Measurements from ENCODE around the gene WASF3. TPM values are rescaled to one million over a fixed set of nuclear protein-coding genes. Genes with fewer than 3 reads are reported as not detected.

Gene WASF3
- total and polyA plus RNA-seq, 12 donors = 2.7 to 13.6 (median 8.8) TPM

DNA sequence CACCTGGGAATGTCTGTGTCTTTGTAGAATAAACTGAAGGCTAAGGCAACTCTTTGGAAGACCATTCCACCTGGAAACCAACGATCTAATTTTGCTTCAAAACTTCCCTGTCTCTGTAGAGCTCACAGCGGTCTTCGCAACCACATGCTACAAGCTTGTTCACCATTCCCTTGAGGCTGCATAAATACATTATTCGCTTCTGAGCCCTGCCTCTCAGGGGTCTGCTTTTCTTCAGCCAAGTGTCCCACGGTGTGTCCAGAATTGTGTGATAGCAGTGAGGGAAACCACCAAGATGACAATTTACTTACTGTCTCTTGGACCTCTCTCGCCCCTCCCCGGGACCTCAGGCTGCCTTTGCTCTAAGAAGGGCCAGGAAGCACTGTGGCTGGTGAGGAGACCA lies 152.0 kb downstream of the WASF3 start:
- H3K36me3 ChIP-seq = no peaks in the 10 kb centered on the region
- no peak overlapping the region for H3K27ac ChIP-seq
- H3K9me3 ChIP-seq = peaks cover 0 to 11% (median 0%) of the 10 kb centered on the region in 11 donors
- peaks cover 0 to 33% (median 6%) of the 10 kb centered on the region in 7 donors for H3K27me3 ChIP-seq
- TF ChIP-seq, protein P1, sequence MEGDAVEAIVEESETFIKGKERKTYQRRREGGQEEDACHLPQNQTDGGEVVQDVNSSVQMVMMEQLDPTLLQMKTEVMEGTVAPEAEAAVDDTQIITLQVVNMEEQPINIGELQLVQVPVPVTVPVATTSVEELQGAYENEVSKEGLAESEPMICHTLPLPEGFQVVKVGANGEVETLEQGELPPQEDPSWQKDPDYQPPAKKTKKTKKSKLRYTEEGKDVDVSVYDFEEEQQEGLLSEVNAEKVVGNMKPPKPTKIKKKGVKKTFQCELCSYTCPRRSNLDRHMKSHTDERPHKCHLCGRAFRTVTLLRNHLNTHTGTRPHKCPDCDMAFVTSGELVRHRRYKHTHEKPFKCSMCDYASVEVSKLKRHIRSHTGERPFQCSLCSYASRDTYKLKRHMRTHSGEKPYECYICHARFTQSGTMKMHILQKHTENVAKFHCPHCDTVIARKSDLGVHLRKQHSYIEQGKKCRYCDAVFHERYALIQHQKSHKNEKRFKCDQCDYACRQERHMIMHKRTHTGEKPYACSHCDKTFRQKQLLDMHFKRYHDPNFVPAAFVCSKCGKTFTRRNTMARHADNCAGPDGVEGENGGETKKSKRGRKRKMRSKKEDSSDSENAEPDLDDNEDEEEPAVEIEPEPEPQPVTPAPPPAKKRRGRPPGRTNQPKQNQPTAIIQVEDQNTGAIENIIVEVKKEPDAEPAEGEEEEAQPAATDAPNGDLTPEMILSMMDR (IDR thresholded peaks at IDR 0.05) = no peak
- no peaks in the 10 kb centered on the region for H3K4me1 ChIP-seq
- WGBS, 2 donors = 70 to 77% methylated on average over 7 of the region's 7 CpGs
- H3K4me3 ChIP-seq = no peak overlapping the region
- DNase-seq (no peak), ATAC-seq (no peak)
- intact Hi-C loops (cut with DNase I) = loop anchor here in 9 of 10 donors (2.0 to 5.0 kb wide), 5 partner anchors 163 to 223 kb away; no protein-coding TSS in a partner anchor

DNA sequence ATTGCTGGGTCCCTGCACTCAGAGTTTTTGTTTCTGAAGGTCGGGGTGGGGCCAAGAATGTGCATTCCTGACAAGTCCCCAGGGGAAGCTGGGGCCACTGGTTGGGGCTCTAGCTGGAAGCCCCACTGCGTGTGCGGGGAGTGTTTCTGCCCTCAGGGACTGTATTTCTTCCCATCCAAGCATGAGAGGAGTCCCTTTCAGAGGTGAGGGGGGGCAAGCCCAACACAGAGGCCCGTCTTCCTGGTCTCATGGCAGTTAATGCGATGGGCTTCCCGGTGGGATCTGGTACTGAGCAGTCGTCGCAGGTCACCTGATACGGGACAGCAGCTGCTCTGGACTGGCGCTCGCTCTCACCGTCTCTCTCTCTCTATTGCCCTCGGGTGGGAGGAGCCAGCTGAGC lies 152.7 kb downstream of the WASF3 start:
- Histone ChIP-seq H3K27ac (no peak overlapping the region), H3K36me3 (no peaks in the 10 kb centered on the region), H3K27me3 (peaks cover 0 to 33% (median 6%) of the 10 kb centered on the region in 7 donors), H3K4me1 (no peaks in the 10 kb centered on the region), H3K4me3 (no peak overlapping the region), H3K9me3 (peaks cover 0 to 11% (median 0%) of the 10 kb centered on the region in 11 donors)
- intact Hi-C loops (cut with DNase I) = no loop called here
- no peak for ATAC-seq
- 56 to 63% methylated on average over 13 of the region's 13 CpGs for WGBS, 2 donors
- DNase-seq = no peak
- TF ChIP-seq, protein P1 (IDR thresholded peaks at IDR 0.05) = no peak

GRCh38 chr13:26711211-26711610 lies 153.7 kb downstream of the WASF3 start:
- no peak for ATAC-seq
- H3K27ac ChIP-seq = no peak overlapping the region
- peaks cover 0 to 11% (median 0%) of the 10 kb centered on the region in 11 donors for H3K9me3 ChIP-seq
- H3K4me1 ChIP-seq = no peaks in the 10 kb centered on the region
- TF ChIP-seq, protein P1 (IDR thresholded peaks at IDR 0.05) = no peak
- intact Hi-C loops (cut with DNase I) = no loop called here
- H3K4me3 ChIP-seq = no peak overlapping the region
- H3K27me3 ChIP-seq = peaks cover 0 to 30% (median 6%) of the 10 kb centered on the region in 7 donors
- no peak for DNase-seq
- H3K36me3 ChIP-seq = no peaks in the 10 kb centered on the region
- 49 to 50% methylated on average over 4 of the region's 4 CpGs for WGBS, 2 donors

DNA sequence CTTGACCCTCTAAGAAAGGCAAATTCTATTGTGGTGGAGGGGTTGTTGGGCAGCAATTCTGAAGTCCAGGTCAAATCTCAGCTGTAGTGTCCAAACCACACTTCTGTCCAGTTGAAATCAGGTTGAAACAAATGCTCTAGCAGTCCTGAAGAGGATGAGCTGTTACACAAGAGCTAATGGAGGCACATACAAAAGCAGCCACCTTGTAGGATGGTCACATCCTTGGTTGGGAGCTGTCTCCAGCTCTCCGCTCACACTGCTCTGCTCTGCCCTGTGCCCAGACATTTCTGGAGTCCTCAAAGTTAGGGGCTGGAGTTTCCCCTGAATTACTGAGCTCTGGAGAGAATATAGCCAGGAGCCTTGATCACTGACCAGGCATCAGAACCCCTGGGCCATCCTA lies 155.9 kb downstream of the WASF3 start:
- intact Hi-C loops (cut with DNase I) = no loop called here
- H3K9me3 ChIP-seq = peaks cover 0 to 11% (median 0%) of the 10 kb centered on the region in 11 donors
- H3K4me1 ChIP-seq = no peaks in the 10 kb centered on the region
- DNase-seq (no peak), ATAC-seq (no peak)
- no peaks in the 10 kb centered on the region for H3K36me3 ChIP-seq
- peaks cover 0 to 14% (median 0%) of the 10 kb centered on the region in 7 donors for H3K27me3 ChIP-seq
- WGBS, 2 donors = 95 to 98% methylated on average over 1 of the region's 1 CpG
- H3K27ac ChIP-seq = no peak overlapping the region
- TF ChIP-seq, protein P1 (IDR thresholded peaks at IDR 0.05) = no peak
- H3K4me3 ChIP-seq = no peak overlapping the region

All from heart right ventricle (tissue), 16 donors.